ENCODE measurements around the gene CPSF4. TPM values are rescaled to one million over a fixed set of nuclear protein-coding genes. Genes with fewer than 3 reads are reported as not detected.
A peak's percentile ranks its signal among the peaks of the same experiment; 100 is the strongest.
"Not testable (repeated sequence)": the region's sequence is repeated elsewhere in the genome, so short reads cannot be mapped to it uniquely, and the experiment has no call there.

CPSF4 gene
- total RNA-seq, 1 donor from 2014 or later: 16.1 TPM

DNA sequence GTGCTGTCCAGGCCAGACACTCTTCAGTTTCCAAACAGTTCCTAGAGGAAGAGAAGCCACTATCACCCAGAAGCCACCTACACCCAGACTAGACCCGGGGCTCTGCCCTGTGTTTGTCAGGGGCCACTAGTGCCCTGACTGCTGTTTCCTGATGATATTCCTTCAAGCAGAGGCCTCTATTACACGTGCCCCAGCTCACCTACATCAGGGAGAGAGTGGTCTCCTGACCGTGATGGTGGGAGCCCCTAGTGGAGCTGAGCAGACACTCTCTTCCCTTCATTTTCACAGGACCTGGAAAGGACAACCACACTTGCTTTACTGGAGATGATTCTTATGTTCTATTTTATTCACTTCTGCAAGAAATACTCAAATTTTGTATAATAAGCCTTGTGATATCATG lies 52.1 kb downstream of the CPSF4 start:
- DNase-seq (ENCODE audit: low spot score): no peak

DNA sequence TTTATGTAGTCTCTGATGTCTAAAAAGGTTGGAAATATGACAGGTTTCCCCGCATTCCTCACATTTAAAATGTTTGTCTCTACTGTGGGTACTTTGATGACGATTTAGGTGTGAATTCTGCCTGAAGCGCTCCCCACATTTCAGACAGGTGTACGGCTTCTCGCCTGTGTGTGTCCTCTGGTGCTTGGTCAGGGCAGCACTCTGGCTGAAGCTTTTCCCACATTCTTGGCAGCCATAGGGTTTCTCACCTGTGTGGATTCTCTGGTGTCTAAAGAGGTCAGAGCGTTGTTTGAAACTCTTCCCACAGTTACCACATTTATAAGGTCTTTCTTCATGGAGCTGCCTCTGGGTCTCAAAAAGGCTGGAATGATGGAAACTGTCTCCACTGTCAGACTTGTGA lies 55.1 kb downstream of the CPSF4 start:
- DNase-seq (ENCODE audit: low spot score): no peak

DNA sequence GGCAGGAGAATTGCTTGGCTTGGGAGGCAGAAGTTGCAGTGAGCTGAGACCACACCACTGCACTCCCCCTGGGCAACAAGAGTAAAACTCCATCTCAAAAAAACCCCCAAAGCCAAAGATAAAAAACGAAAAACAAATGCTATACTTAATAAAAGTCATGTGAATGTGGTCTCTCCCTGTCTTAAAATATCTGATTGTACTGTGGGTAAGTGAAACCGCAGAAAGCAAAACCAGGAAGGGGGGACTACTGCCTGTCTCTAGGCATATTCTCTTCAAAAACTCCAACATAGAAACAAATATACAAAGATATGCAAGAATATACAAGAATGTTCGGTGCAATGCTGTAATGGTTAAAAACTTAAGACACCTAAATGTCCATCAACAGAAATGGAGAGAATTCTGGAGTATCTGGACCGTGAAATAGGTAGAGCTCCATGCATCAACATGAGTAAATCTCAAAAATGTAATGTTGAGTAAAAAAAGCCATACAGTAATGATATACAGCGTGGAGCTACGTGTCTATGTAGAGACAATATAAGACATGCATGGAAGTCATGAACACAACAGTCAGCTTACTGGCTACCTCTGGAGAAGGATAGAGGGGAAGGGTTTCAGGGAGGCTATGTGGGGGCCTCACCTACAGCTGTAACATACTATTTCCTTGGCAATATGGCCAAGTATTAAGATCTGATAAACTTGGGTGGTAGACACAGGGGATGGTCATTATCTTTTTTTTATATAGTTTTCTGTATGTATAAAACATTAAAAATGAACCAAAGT lies 59.2 kb downstream of the CPSF4 start:
- no peak for DNase-seq (ENCODE audit: low spot score)

- DNase-seq (ENCODE audit: low spot score): no peak
Observed at GRCh38 chr7:99498546-99498944, 59.8 kb downstream of the CPSF4 start.

- DNase-seq (ENCODE audit: low spot score): peak; percentile 15
Observed at GRCh38 chr7:99499371-99499720, 60.6 kb downstream of the CPSF4 start.

- peak; percentile 96 for DNase-seq (ENCODE audit: low spot score)
Observed at GRCh38 chr7:99499721-99500636, 61.2 kb downstream of the CPSF4 start, which contains the start of gene ZNF394. Gene ZNF394, minus strand, starts transcription at chr7:99500281. Its CDS starts 188 bp downstream, at chr7:99500093.

GRCh38 chr7:99500637-99501009 lies 61.9 kb downstream of the CPSF4 start:
- DNase-seq (ENCODE audit: low spot score): no peak

GRCh38 chr7:99501236-99501635 lies 62.5 kb downstream of the CPSF4 start:
- not testable (repeated sequence) for DNase-seq (ENCODE audit: low spot score)

- DNase-seq (ENCODE audit: low spot score): peak; percentile 99
Observed at GRCh38 chr7:99504281-99504602, 65.5 kb downstream of the CPSF4 start.

DNA sequence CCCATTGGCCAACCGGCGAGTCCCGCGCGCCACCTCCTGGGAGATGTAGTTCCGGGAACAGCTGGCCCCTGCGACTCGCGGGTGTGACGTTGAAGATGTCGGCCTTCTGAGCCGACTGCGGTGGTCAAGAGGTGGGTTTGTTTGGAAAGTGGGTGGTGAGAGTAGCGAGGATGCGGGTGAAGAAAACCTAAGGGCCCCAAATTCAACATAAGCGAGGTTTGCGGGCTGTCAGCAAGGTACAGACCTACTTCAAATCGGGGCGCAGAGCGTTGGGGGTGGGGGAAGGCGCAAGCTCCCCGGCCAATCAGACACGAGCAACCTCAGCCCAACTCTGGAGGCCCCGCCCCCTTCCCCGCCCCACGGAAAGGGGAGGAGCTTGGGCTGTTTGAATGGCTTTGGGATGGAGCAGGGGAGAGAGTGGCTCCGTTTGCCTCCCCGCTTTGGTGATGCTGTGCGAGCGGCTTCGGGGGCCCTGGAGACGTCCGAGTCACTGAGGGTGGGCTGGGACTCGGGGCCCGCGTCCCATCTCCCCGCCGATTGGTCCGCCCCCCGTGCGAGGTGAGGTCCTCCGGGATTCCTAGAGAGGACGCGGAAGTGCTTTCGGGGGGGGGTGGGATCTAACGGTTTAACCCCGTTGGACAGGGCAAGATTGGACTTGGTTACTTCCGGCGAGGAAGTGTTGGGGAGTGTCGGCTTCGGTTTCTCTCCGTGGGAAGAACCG lies 66.0 kb downstream of the CPSF4 start, which contains the start of gene ZKSCAN5:
Gene ZKSCAN5 (plus strand): TSS at position 60 of the 721 bp plus-strand sequence. CDS start 1,383 bp downstream, outside the sequence.
- peak; percentile 99 for DNase-seq (ENCODE audit: low spot score)

GRCh38 chr7:99505324-99505662 lies 66.5 kb downstream of the CPSF4 start:
- no peak for DNase-seq (ENCODE audit: low spot score)

Other genes with a start within 250 kb of the CPSF4 start
- gene KPNA7, start 230.8 kb upstream of the CPSF4 start, total RNA-seq (ENCODE audit: insufficient read depth, low replicate concordance): not detected
- gene MYH16, start 166.1 kb upstream of the CPSF4 start, total RNA-seq (ENCODE audit: insufficient read depth, low replicate concordance): not detected
- 54.4 TPM for gene ARPC1A, start 113.0 kb upstream of the CPSF4 start, total RNA-seq (ENCODE audit: insufficient read depth, low replicate concordance)
- gene ARPC1B, start 64.2 kb upstream of the CPSF4 start, total RNA-seq (ENCODE audit: insufficient read depth, low replicate concordance): 45.7 TPM
- 29.6 TPM for gene PDAP1, start 30.3 kb upstream of the CPSF4 start, total RNA-seq (ENCODE audit: insufficient read depth, low replicate concordance)
- gene BUD31, start 30.0 kb upstream of the CPSF4 start, total RNA-seq (ENCODE audit: insufficient read depth, low replicate concordance): 127 TPM
- gene PTCD1, start 145 bp upstream of the CPSF4 start, total RNA-seq (ENCODE audit: insufficient read depth, low replicate concordance): 9.6 TPM
- 39.7 TPM for gene ATP5MF, start 27.2 kb downstream of the CPSF4 start, total RNA-seq (ENCODE audit: insufficient read depth, low replicate concordance)
- 8.9 TPM for gene ZNF789, start 33.9 kb downstream of the CPSF4 start, total RNA-seq (ENCODE audit: insufficient read depth, low replicate concordance)
- 35.6 TPM for gene ZNF394, start 61.3 kb downstream of the CPSF4 start, total RNA-seq (ENCODE audit: insufficient read depth, low replicate concordance)
- gene ZKSCAN5, start 65.7 kb downstream of the CPSF4 start, total RNA-seq (ENCODE audit: insufficient read depth, low replicate concordance): 14.4 TPM
- gene FAM200A, start 113.2 kb downstream of the CPSF4 start, total RNA-seq (ENCODE audit: insufficient read depth, low replicate concordance): 8.4 TPM
- 86.2 TPM for gene ZNF655, start 119.7 kb downstream of the CPSF4 start, total RNA-seq (ENCODE audit: insufficient read depth, low replicate concordance)
- not detected for gene TMEM225B, start 159.3 kb downstream of the CPSF4 start, total RNA-seq (ENCODE audit: insufficient read depth, low replicate concordance)
- gene ZSCAN25, start 178.0 kb downstream of the CPSF4 start, total RNA-seq (ENCODE audit: insufficient read depth, low replicate concordance): 10.6 TPM
- 25.8 TPM for gene CYP3A5, start 241.1 kb downstream of the CPSF4 start, total RNA-seq (ENCODE audit: insufficient read depth, low replicate concordance)

All from umbilical cord (tissue), 2 donors.